GM19025 (cell line): ENCODE measurements around the gene INTS14.
"Not testable (repeated sequence)": the region's sequence is repeated elsewhere in the genome, so short reads cannot be mapped to it uniquely, and the experiment has no call there.

ENCODE experiments used
- ATAC-seq: cut with Tn5 transposase; IDR thresholded peaks from one replicate; pipeline ENCODE4 v1.9.1; 2021; ENCODE audit warnings: mild to moderate bottlenecking, low read depth, moderate library complexity; ENCODE audit not compliant: unreplicated experiment

INTS14 gene

DNA sequence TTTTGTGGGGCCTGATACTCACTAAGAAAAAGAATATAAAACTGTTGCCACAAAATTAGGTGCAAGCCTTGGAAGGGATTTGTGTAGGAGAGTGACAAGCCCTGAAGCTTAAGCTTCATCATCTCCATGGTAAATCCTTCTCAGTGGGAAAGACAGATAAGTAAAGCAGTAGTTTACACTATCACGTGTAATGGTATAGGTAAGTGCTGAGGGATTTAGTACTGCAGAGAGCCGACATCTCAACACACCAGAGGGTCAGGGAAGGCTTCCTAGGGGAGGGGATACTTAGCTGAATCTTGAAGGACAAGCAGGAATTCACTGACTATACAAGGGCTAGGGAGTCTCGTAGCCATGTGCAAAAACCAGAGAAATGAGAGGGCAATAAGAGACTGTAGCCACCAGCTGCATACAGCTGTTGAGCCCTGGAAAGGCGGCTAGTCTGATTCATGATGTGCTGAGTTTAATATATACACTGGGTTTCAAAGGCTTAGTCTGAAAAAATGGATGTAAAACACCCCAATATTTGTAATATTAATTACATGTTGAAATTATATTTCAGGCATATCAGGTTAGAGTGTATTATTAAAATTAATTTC lies 21.9 kb upstream of the INTS14 start:
- no peak for ATAC-seq

DNA sequence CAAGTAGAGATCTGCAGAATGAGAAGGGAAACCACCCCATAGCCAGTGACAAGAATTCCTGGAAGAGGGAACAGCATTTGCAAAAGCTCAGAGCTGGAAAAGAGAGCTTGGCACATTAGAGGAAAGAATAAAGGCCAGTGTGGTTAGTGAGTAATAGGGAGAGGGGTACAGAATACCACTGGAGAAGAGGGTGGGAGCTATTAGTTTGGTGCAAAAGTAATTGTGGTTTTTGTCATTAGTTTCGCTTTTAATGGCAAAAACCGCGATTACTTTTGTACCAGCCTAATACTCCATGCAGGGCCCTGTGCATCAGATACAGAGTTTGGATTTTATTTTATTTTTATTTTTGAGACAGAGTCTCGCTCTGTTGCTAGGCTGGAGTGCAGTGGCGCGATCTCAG lies 20.6 kb upstream of the INTS14 start:
- peak; percentile 44 for ATAC-seq

DNA sequence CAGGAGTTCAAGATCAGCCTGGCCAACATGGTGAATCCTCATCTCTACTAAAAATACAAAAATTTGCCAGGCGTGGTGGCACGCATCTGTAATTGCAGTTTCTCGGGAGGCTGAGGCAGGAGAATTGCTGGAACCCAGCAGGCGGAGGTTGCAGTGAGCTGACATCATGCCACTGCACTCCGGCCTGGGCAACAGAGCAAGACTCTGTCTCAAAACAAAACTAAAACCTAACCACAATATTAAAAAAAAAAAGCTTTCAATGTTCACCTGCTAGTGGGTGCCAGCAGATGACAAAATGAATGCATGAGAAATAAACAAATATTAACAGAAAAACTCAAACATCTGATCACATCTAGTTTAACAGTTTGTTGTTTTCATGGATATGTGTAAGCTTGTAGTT lies 19.8 kb upstream of the INTS14 start:
- ATAC-seq: peak; percentile 52

DNA sequence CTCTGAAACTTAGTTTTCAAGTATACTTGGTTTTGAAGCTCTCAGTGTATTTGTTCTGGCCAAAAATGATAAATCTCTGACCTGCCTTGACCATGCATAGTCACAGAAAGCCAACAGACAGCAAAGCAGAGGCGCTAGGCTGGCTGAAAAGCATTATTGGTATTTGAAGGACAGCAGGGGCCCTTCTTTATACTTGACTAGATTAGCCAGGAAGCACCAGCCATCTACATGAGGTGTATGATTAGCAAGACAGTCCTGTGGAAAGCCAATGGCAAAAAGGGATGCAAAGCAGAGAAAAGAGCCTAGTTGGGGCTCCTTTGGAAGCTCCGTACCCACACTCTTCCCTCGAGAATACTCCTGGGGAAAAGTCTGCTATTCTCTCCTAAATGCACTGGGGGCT lies 18.6 kb upstream of the INTS14 start:
- ATAC-seq: no peak

DNA sequence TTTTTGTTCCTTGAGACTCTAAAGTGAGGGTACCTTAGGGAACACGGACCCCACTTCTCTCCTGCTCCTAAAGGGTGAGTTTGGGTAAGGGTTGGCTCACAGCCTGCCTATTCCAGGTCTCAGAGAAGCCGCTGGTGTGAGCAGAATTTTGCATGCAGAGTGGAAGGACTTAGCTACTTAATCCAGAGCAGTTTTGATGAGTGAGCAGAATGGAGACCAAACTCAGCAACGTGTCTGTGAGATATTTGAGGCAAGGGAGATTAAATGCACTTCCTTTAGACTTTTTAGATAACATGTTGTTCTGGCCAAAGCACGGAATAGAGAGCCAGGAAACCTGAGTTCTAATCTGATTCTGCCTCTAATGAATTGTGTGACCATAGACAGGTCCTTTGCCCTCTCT lies 15.9 kb upstream of the INTS14 start:
- ATAC-seq: no peak

DNA sequence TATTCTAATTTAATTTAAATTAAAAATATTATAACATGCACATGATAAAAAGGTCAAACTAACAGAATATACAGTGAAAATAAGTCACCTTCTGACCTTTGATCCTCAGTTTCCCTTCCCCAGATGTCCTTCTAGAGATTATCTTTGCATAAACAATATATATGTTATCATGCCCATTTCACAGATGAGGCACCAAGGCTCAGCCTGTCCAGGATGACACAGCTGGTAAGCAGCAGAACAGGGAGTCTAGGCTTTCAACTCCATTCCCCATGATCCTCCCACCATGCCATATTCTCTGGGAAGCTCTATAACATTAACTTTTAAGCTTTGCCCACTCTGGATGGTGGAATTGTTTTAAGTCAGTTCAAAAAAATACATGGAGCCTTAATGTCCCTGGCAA lies 12.2 kb upstream of the INTS14 start:
- no peak for ATAC-seq

DNA sequence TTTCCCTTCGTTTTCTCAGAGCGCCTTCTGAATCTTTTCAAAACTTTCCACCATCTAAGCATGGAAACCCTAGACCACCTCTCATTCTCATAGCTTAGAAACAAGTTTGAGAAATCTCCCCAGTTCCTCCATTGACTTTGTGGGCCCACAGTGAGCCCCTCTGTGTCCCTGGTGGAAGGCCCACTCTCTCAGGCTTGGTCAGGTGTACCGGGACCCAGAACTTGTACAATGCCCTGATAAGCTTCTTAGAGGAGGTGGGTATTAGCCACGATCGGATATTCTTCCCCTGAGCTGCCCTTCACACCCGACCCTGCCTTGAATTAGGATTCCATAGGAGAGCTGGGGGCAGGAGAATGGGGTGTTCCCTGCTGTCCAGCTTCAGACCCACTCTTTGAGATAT lies 10.7 kb upstream of the INTS14 start, which contains the start of gene SLC24A1:
TSS of gene SLC24A1 (plus strand) at position 301 of the 400 bp plus-strand sequence. CDS start 2,143 bp downstream, outside the sequence.
- no peak for ATAC-seq

DNA sequence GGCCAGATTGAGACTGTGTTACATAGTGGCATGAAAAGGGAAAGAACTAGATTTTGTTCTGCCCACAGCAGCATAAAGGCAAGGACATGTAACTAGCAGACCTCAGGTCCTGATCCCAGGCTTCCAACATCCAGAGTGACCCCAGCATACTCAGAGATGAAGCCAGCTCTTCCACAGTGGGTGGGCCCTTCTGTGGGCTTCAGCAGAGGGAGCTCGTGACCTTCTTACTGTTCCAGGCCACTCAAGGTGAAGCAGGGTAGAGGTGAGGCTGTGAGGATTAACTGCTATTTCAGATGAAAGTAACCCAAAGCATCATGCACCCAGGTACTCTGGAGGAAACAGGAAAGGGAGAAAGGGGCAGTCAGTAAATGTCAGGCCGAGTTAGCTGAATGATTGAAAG lies 9.9 kb upstream of the INTS14 start:
- ATAC-seq: no peak

DNA sequence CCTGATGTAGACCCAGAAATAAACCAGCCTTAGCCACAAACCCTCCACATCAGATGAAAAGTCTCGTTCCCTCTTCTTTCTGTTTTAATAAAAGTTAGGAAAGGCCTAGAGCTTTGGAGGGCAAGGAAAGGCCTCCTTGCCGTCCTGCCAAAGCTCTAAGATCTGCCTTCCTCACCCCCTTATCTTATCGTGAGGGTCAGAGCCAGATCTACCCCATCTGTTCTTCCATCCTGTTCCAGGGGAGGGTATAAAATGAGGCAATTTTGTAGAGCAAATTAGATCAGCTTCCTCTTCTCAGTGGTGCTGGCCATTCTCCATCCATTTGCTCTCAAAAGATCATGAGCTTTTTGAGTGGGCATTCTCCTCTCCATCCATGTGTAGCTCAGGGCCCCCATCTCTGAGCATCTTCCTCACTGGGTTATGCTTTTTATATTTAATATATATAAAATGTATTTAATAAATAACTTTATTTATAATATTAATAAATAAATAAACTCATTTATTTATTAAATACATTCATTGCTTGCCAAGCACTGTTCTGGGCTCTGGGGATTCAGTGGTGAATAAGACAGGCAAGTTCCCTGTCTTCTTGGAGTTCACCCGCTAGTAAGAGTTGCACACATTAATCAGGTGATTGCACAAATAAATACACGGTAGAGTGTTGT lies 8.8 kb upstream of the INTS14 start:
- no peak for ATAC-seq

DNA sequence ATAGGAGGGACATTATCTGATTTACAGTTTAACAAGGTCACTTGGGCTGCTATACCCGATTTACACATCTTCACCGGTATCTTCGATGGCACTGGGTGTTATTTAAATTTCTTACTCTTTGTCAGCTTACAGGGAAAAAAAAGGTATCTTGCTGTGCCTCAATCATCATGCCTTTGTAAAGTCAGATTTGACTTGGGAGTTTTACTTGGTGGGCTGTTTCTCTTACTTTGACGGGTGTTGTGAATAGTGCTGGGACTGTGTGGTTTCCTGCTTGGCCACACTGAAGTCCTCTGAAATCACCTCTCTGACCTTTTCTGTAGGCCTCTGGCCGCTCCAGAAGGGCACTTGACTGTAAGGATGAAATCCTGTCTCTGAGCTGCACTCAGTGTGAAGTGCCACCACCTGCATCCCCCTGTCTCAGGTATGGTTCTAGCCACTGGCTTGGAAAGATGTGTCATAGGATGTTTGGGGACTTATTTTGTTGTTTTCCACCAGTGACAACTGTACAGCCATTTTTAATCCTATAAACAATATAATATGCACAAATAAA lies 7.7 kb upstream of the INTS14 start:
- ATAC-seq: no peak

DNA sequence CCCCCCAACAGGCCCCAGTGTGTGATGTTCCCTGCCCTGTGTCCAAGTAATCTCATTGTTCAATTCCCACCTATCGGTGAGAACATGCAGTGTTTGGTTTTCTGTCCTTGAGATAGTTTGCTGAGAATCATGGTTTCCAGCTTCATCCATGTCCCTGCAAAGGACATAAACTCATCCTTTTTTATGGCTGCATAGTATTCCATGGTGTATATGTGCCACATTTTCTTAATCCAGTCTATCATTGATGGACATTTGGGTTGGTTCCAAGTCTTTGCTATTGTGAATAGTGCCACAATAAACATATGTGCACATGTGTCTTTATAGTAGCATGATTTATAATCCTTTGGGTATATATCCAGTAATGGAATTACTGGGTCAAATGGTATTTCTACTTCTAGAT lies 5.0 kb upstream of the INTS14 start:
- ATAC-seq: not testable (repeated sequence)

DNA sequence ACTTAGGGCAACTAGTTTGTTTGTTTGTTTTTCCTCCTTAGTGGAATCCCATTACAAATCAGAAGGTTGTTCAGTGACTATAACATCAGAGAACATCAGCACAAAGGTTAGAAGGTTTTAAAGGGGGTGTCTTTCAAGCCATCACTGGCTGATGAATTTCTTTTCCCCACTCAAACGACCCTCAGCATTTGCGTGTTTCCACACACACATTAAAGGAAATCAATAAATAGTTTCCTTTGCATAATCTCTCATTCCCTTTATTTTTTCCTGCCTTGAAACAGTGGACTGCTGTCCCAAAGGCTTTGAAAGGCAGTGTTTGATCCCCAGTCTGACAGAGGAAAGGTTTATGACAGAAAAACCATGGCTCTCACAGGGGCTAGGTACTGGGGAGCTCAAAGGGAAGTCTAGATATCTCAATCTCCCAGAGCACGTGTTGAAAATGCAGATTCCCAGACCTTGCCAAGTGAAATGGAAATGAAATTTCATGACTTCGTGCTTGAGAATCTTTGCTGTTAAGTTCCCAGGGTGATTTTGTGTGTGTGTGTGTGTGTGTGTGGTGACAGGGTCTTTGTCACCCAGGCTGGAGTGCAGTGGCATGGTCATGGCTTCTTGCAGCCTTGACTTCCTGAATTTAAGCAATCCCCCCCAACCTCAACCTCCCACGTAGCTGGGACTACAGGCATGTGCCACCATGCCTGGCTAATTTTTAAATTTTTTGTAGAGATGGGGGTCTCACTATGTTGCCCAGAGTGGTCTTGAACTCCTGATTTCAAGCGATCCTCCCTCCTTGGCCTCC lies 2.2 kb upstream of the INTS14 start:
- no peak for ATAC-seq

DNA sequence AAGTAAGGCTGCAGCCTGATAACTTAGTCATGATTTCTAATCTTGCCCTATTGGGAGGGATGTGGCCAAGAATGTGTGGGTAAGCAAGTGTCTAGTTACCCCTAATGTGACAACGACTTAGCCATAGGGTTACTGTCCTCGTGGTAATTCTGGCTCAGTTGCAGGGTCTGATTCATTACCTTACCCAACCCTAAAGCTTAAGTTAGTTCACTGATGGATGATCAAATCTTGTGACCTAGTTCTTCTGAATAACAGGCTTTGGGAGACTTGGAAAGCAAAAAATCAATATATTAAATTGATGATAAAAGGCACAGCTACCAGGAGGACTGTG lies 1.6 kb upstream of the INTS14 start:
- ATAC-seq: no peak

DNA sequence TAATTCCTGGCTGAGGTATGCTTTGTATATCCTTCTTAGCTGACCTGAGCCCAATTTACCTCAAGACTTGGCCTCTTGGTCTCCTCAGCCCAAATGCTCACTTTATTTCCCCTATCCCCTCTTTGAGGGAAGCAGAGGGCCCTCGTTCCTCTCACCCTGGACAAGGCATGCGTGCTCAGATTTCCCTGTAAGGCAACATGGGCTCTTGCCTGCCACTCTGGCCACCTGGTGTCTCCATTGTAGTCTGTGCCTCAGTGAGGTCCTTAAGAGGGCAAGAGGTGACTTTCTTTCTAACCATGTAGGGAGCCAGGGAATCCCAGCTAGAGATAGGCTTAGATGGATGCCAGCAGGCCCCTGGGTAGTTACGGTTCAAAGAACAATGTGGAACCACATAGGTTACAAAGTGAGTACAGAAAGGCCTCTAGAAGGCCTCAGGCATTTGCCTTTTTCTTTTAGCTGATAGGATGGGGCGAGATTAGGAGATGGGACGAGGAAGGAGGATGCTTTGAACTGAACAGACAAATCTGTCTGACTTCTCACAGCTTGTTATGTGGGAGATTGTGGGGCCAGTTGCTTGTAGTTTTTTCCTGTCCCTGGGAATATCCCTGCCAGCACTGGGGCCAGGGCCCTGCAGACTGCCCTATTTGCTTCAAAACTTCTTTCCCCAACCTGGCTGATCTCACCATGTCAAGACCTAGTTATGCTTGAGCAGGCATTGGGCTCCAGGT lies 1.1 kb upstream of the INTS14 start:
- no peak for ATAC-seq

DNA sequence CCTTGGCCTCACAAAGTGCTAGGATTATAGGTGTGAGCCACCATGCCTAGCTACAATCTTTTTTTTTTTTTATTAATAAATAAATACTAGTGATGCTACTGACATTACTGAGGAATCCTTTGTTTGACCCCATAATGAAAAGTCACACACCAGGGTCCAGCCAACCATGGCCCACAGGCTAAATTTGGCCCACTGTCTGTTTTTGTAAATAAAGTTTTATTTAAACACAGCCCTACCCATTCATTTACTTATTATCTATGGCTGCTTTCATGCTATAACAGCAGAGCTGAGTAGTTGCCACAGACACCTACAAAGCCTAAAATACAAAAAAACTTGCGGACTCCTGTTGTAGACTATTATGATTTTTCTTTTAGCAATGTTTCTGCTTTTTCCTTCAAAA lies 7.4 kb downstream of the INTS14 start:
- ATAC-seq: no peak

DNA sequence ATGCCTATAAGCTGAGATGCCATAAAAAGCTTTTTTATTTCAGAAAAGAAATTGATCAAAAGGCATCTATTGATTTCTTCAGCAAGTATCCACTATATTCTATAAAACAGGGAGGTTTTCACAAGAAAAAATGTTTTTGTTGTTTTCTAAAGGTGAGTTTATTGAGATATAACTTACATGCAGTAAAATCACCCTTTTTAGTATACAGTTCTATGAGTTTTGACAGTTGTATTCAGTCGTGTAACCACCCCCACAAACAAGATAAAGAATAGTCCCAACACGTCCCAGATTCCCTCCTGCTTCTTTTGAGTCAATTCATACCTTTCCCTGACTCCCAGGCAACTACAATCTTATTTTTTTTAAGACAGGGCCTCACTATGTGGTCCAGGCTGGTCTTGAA lies 7.8 kb downstream of the INTS14 start:
- ATAC-seq: no peak

DNA sequence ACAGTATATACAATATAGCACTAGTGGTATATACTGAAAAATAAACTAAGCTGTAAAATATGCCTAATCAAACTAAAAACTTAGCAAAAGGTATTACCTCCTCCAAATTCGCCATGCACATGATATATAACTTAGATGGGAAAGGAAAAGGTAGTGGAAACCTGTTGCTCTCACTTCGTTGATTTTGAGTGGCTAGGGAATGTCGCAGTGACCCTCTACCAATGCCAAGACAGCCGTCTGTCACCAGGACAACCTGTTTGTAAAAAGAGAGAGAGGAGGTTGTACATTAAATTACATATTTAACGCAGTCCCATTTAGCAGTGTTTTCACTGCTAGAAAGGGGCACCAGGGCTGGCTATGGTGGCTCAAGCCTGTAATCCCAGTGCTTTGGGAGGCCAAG lies 11.3 kb downstream of the INTS14 start:
- no peak for ATAC-seq

DNA sequence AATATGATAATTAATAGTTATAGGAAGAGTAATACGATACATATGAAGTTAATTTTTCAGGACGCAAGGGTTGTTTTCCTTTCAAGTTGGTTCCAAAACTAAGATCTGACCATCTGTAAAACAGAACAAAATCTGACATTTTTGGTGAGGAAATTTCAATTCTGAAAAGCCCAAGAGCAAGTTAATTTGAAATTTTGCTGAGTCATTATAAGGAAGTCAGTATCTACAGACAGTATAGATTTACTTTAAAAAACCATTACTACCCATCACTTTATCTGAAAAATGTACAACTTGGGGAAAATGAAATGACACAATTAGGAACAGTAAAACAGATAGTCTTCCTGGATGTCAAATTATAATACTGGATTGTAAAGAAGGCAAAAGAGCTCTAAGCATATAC lies 12.5 kb downstream of the INTS14 start:
- ATAC-seq: no peak

DNA sequence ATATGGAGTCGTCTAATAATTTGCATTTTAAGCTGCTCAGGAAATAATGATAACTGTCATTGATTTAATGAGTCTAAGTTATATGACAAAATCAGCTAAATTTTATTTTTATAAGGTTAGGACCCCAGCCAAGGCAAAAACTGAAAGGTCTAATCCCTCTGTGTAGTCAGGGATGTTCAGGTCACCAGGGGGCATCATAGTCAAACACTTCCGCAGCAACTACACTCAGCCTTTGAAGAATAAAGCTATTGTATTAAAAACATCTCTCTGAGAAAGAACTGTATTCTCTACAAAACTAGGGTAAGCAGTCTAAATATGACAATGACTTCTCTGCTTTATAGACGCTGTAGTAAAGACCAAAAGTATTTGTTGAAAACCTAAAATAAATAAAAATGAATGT lies 15.0 kb downstream of the INTS14 start:
- ATAC-seq: no peak

DNA sequence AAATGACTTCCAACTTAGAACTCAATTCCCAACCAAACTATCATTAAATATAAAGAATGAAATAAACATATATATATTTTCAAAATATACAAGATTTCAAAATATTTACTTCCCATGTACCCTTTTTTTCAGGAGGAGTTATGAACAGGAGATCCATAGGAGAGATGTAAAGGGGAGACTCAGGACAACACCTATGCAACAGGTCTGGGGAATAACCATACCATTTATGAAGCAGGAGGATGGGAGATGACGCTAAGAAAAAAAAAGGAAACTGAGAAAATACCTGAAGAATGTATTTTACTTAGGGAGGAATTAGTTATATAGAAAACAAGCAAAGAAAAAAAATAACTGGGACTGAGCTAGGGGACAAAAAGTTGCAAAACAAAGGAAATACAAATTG lies 23.8 kb downstream of the INTS14 start:
- no peak for ATAC-seq

DNA sequence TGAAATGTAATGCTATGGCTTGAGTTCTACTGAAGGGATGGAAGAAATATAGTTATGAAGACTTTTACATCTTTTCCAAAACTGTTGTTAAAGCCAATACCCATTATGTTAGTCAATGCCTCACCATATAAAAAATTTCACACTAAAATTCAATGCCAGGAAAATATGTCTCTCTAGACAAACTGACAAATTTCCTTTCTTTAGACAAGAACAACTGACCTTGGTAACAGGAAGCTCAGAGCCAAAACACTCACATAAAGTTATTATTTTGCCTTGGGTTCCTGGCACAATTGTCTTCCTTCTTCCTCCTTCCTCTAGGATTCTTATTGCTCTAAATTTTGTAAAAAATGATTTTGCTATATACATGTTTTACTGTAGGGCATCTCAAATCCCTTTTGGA lies 26.7 kb downstream of the INTS14 start:
- ATAC-seq: no peak
